Glutamatergic neuron (in vitro differentiated cells): ENCODE data around the gene CTNND2. TPM values are rescaled to one million over a fixed set of nuclear protein-coding genes. Genes with fewer than 3 reads are reported as not detected.

ENCODE experiments used
- DNase-seq: peaks from one replicate; pipeline ENCODE4 v3.0.0; 2022
- H3K27ac Mint-ChIP-seq: one replicate; pipeline ENCODE4 v1.8.0; 2020; ENCODE audit warnings: mild to moderate bottlenecking, mixed read lengths, inconsistent platforms; ENCODE audit not compliant: unreplicated experiment
- H3K27me3 Mint-ChIP-seq: one replicate; pipeline ENCODE4 v1.8.0; 2020; ENCODE audit warnings: mild to moderate bottlenecking, moderate library complexity, mixed read lengths, inconsistent platforms; ENCODE audit not compliant: unreplicated experiment
- H3K36me3 Mint-ChIP-seq: one replicate; pipeline ENCODE4 v1.8.0; 2020; ENCODE audit warnings: mild to moderate bottlenecking, mixed read lengths, inconsistent platforms; ENCODE audit not compliant: unreplicated experiment
- H3K4me1 Mint-ChIP-seq: one replicate; pipeline ENCODE4 v1.8.0; 2020; ENCODE audit warnings: mild to moderate bottlenecking, low read depth, mixed read lengths, inconsistent platforms; ENCODE audit not compliant: unreplicated experiment
- H3K4me3 Mint-ChIP-seq: one replicate; pipeline ENCODE4 v1.8.0; 2020; ENCODE audit warnings: mild to moderate bottlenecking, mixed read lengths, inconsistent platforms; ENCODE audit not compliant: unreplicated experiment
- H3K9me3 Mint-ChIP-seq: one replicate; pipeline ENCODE4 v1.8.0; 2020; ENCODE audit warnings: mild to moderate bottlenecking, moderate library complexity, mixed read lengths, inconsistent platforms; ENCODE audit not compliant: unreplicated experiment
- CTCF ChIP-seq: fragments of 200-600 bp; sonication (generic); IDR thresholded peaks from one replicate; pipeline ENCODE4 v1.5.0; 2021; ENCODE audit not compliant: partially characterized antibody, unreplicated experiment
- total RNA-seq: library from RNA; stranded (reverse); fragmentation: NEBNext Ultra II Directional; extraction: Animal tissue kit (Norgen Biotek cat#: 25700); gene quantifications from one replicate; pipeline ENCODE4 v1.2.1, GENCODE V29; 2021; ENCODE audit not compliant: unreplicated experiment

CTNND2 gene
- total RNA-seq, 1 donor from 2014 or later: 134 TPM

GRCh38 chr5:11027660-11028059 lies 876.6 kb downstream of the CTNND2 start:
- H3K27ac Mint-ChIP-seq: no peak overlapping the region
- no peak for DNase-seq
- peaks cover 25% of the 10 kb centered on the region for H3K36me3 Mint-ChIP-seq
- H3K4me3 Mint-ChIP-seq: no peak overlapping the region
- TF ChIP-seq CTCF: no peak
- H3K27me3 Mint-ChIP-seq: peaks cover 2% of the 10 kb centered on the region
- H3K9me3 Mint-ChIP-seq: peaks cover 15% of the 10 kb centered on the region
- H3K4me1 Mint-ChIP-seq: no peaks in the 10 kb centered on the region

- Mint-ChIP-seq H3K27me3 (peaks cover 2% of the 10 kb centered on the region), H3K4me1 (no peaks in the 10 kb centered on the region), H3K9me3 (peaks cover 12% of the 10 kb centered on the region), H3K36me3 (peaks cover 20% of the 10 kb centered on the region), H3K4me3 (no peak overlapping the region), H3K27ac (no peak overlapping the region)
- DNase-seq: no peak
- TF ChIP-seq CTCF: no peak
Observed at GRCh38 chr5:11026543-11026942, 877.7 kb downstream of the CTNND2 start.

GRCh38 chr5:11023945-11024344 lies 880.3 kb downstream of the CTNND2 start:
- Mint-ChIP-seq H3K4me1 (no peaks in the 10 kb centered on the region), H3K27me3 (no peaks in the 10 kb centered on the region)
- no peak for DNase-seq

GRCh38 chr5:11013793-11014192 lies 890.5 kb downstream of the CTNND2 start:
- Mint-ChIP-seq H3K4me3 (no peak overlapping the region), H3K36me3 (no peaks in the 10 kb centered on the region), H3K4me1 (peaks cover 3% of the 10 kb centered on the region), H3K9me3 (peaks cover 6% of the 10 kb centered on the region), H3K27me3 (peaks cover 6% of the 10 kb centered on the region), H3K27ac (no peak overlapping the region)
- DNase-seq: no peak
- no peak for TF ChIP-seq CTCF

More at GRCh38 chr5:11023945-11024344, 880.3 kb downstream of the CTNND2 start:
- no peak overlapping the region for H3K4me3 Mint-ChIP-seq
- H3K36me3 Mint-ChIP-seq: no peaks in the 10 kb centered on the region
- H3K9me3 Mint-ChIP-seq: peaks cover 3% of the 10 kb centered on the region
- no peak overlapping the region for H3K27ac Mint-ChIP-seq
- TF ChIP-seq CTCF: no peak

- Mint-ChIP-seq H3K27ac (no peak overlapping the region), H3K4me3 (no peak overlapping the region), H3K9me3 (peaks cover 4% of the 10 kb centered on the region), H3K36me3 (no peaks in the 10 kb centered on the region), H3K27me3 (peaks cover 6% of the 10 kb centered on the region), H3K4me1 (peaks cover 3% of the 10 kb centered on the region)
- no peak for TF ChIP-seq CTCF
- DNase-seq: no peak
Observed at GRCh38 chr5:11012295-11012694, 892.0 kb downstream of the CTNND2 start.
